Astrocyte of the cerebellum (primary cell): ENCODE results near the gene CLSTN2.

Source experiments
- DNase-seq: peaks from one replicate; pipeline ENCODE4 v3.0.0-alpha.2; 2011; ENCODE audit warnings: low read depth
- H3K4me3 ChIP-seq: 2 replicates; pipeline ENCODE4 v1.5.1; 2011; ENCODE audit warnings: mild to moderate bottlenecking, low read depth, low read length, moderate library complexity
- in situ Hi-C: cut with HindIII; loops from 2 replicates; pipeline ENCODE4 v1.10.0; 2017; ENCODE audit warnings: low sequenced_read_pairs
- TF ChIP-seq, protein P1 (sequence below): IDR thresholded peaks from 2 replicates; pipeline ENCODE4 v1.5.1; 2012; ENCODE audit warnings: low read length, low read depth, moderate library complexity, mild to moderate bottlenecking; ENCODE audit errors: missing control alignments

The CLSTN2 gene

DNA sequence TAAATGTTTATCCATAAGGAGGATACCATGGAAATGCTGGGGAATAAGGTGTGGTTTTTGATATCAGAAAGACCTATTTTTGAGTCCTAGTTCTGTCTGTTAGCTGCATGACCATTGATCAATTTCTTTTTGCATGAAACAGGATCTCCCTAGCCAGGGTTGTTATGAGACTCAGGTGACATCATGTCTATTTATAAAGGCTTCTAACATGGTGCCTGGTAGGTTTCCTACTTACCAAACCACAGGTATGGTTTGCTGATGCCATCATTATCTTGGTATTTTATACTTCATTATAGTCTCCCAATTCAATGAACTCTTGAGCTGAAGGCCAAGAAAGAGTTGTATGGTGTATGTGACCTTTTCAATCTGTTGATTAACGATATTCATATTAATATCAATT is 144.0 kb downstream of the CLSTN2 start:
- in situ Hi-C loops = no loop called here
- DNase-seq = no peak
- H3K4me3 ChIP-seq = no peak overlapping the region
- TF ChIP-seq, protein P1, sequence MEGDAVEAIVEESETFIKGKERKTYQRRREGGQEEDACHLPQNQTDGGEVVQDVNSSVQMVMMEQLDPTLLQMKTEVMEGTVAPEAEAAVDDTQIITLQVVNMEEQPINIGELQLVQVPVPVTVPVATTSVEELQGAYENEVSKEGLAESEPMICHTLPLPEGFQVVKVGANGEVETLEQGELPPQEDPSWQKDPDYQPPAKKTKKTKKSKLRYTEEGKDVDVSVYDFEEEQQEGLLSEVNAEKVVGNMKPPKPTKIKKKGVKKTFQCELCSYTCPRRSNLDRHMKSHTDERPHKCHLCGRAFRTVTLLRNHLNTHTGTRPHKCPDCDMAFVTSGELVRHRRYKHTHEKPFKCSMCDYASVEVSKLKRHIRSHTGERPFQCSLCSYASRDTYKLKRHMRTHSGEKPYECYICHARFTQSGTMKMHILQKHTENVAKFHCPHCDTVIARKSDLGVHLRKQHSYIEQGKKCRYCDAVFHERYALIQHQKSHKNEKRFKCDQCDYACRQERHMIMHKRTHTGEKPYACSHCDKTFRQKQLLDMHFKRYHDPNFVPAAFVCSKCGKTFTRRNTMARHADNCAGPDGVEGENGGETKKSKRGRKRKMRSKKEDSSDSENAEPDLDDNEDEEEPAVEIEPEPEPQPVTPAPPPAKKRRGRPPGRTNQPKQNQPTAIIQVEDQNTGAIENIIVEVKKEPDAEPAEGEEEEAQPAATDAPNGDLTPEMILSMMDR = no peak

DNA sequence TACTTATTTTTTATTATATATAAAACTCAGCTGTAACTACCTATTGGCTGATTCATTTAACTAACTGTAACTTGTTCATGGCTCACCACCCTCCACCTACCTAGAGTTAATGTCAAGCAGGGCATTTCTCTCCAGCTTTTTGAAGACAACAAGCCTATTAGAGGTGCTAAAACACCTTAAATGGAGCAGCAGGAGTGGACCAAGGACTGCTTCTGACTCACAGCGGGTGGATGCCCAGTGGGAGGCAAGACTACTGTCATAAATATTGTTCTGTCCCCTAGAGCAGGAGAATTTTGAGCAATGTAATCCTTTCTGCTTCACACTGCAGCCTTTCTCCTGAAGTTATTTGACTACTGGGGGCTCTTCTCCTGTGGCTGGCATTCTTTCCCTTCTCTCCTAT is 146.9 kb downstream of the CLSTN2 start:
- no peak overlapping the region for H3K4me3 ChIP-seq
- in situ Hi-C loops = no loop called here
- DNase-seq = no peak
- TF ChIP-seq, protein P1 = no peak

DNA sequence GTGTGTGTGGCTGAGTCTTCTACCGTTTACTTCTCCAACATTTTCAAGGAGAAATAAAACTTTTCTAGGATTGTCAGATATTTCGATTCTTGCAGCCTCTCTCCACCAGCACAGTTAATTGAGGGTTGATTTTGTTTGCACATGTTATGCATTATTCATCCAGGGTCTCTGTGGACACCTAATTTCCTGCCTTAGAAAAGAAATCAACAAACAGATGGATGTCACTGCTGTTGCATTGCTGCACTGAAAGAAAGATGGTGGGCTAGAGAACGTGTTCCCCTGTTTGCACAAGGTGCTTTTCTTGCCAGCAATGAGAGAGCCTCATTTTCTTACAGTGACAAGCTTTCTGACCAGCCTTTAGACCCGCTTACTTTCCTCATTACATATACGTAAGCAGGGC is 150.0 kb downstream of the CLSTN2 start:
- no peak overlapping the region for H3K4me3 ChIP-seq
- DNase-seq = no peak
- in situ Hi-C loops = no loop called here
- TF ChIP-seq, protein P1 = no peak

DNA sequence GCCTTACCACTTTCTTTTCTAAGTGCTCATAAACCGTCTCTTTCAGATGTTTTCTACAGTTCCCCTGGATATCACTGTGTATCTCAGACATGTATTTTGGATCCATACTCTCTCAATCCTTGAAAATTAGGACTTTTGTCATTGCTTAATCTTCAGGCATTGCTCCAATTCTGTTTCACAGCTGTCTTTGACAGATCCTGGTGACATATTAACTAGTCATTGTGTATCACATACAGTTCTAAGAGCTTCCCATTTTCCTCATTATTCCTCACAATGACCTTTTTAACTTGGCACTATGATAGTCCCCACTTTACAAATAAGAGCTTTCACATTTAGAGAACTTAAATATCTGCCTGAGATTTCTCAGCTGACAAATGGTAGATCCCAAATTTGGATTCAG is 151.7 kb downstream of the CLSTN2 start:
- in situ Hi-C loops = no loop called here
- DNase-seq = no peak
- no peak overlapping the region for H3K4me3 ChIP-seq
- TF ChIP-seq, protein P1 = no peak

DNA sequence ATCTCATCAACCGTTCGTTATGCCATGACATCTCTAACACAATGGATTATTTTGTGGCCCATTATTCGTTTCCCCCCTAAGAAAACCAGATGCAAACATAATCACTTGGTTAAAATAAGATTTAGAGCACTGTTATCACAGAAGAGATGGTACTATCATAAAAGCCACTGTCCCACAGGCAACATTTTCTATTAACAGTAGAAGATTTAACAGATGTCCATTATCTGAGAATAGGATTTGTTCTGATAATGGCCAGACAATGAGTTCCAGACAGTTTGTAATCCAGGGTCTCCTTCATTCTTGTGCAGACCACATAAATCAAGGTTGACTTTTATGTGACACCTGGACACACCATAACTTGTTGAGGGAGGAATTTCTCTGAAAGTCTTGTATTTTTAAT is 153.1 kb downstream of the CLSTN2 start:
- DNase-seq = no peak
- no peak overlapping the region for H3K4me3 ChIP-seq
- TF ChIP-seq, protein P1 = no peak
- in situ Hi-C loops = no loop called here

DNA sequence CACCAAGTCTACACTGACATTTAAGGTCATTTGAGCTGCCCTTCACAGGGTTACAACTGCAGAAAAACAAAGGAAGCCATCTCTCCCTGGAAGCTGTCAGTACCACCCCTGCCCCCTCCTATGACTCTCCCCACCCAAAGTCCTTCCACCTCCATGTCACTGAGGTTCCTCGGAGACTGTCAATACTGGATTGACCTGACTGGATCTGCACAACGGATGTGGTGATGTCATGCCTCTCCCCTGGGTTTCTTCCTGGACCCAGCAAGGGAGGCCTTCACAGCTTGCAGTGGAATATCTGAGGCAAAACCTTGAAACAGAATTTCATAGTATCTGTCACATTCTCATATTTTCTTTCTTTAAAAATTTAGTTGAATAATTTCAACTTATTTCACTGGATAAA is 153.5 kb downstream of the CLSTN2 start:
- in situ Hi-C loops = no loop called here
- no peak for DNase-seq
- no peak overlapping the region for H3K4me3 ChIP-seq
- TF ChIP-seq, protein P1 = no peak

DNA sequence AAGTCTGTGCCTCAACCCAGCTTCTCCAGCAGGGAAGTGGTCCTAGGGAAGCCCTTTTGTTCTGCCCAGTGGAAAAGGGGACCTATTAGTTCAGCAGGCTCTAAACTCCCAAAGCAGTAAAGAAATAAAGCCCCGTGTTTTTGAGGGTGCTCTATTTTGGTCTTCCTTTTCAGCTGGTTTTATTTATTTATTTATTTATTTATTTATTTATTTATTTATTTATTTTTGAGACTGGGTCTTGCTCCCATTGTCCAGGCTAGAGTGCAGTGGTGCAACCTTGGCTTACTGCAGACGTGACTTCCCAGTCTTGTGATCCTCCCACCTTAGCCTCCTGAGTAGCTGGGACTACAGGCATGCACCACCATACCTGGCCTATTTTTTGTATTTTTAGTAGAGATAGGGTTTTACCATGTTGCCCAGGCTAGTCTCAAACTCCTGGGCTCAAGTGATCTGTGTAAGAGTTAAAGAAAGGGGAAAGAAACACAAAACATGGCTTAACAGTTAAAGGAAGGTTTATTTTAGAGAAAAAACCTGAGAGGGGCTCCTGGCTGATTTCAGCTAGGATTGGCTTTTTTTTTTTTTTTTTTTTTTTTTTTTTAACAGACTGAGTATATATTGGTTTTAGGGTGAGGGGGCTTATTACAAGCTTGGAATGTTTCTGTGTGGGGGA is 154.6 kb downstream of the CLSTN2 start:
- no peak for DNase-seq

More for the DNA sequence above, 154.6 kb downstream of the CLSTN2 start:
- in situ Hi-C loops = no loop called here
- TF ChIP-seq, protein P1 = no peak
- no peak overlapping the region for H3K4me3 ChIP-seq
